Neural cell (in vitro differentiated cells): ENCODE results near the gene WDR38.

Experiments used
- CTCF ChIP-seq: fragments of 450-650 bp; IDR thresholded peaks from 2 replicates; pipeline ENCODE4 v1.5.1; 2014; ENCODE audit warnings: antibody characterized with exemption, mild to moderate bottlenecking, moderate library complexity; ENCODE audit not compliant: poor library complexity, severe bottlenecking
- EP300 ChIP-seq: fragments of 450-650 bp; conservative IDR thresholded peaks from 2 replicates; pipeline ENCODE4 v1.6.1; 2014; ENCODE audit warnings: antibody characterized with exemption, mild to moderate bottlenecking, moderate library complexity; ENCODE audit not compliant: poor library complexity, severe bottlenecking
- EZH2 ChIP-seq: fragments of 200-600, 300-800 bp; shearing (Covaris generic), sonication (generic); IDR thresholded peaks from 2 replicates; pipeline ENCODE4 v1.6.1; 2014; ENCODE audit warnings: antibody characterized with exemption, low read length, borderline replicate concordance, mild to moderate bottlenecking; ENCODE audit not compliant: insufficient read depth, poor library complexity, severe bottlenecking
- MXI1 ChIP-seq: fragments of 450-650 bp; conservative IDR thresholded peaks from 2 replicates; pipeline ENCODE4 v1.6.1; 2014; ENCODE audit warnings: antibody characterized with exemption, mild to moderate bottlenecking; ENCODE audit not compliant: poor library complexity, severe bottlenecking
- POLR2AphosphoS5 ChIP-seq: IDR thresholded peaks from 2 replicates; pipeline ENCODE4 v1.6.1; 2012
- RAD21 ChIP-seq: fragments of 450-650 bp; conservative IDR thresholded peaks from 2 replicates; pipeline ENCODE4 v1.6.1; 2014; ENCODE audit warnings: antibody characterized with exemption, mild to moderate bottlenecking, moderate library complexity
- SMC3 ChIP-seq: fragments of 450-650 bp; conservative IDR thresholded peaks from 2 replicates; pipeline ENCODE4 v1.6.1; 2014; ENCODE audit warnings: antibody characterized with exemption, mild to moderate bottlenecking, moderate library complexity; ENCODE audit not compliant: poor library complexity
- TAF1 ChIP-seq: IDR thresholded peaks from 2 replicates; pipeline ENCODE4 v1.6.1; 2012; ENCODE audit warnings: low read depth
- TF ChIP-seq, protein P1 (sequence below): IDR thresholded peaks from 2 replicates; pipeline ENCODE4 v1.6.1; 2012; ENCODE audit warnings: borderline replicate concordance

DNA sequence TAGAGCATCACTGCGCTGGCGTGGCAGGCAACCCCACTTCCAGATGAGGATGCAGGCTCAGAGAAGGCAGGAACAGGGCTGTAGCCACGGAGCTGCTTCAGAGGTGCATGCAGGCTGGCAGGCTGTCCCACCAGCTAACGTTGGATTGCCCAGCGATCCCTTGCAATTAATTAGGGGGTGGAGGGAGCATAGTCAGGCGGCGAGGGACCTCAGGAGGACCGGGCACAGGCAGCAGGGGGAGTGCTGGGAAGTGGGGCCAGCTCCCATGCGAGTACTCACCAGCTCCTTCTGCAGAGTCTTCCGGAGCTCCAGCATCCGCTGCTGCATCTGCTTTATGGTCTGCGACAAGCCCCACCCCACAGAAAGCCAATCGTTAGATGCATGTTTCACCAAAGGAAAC, 29.0 kb downstream of the WDR38 start:
- TF ChIP-seq, protein P1, sequence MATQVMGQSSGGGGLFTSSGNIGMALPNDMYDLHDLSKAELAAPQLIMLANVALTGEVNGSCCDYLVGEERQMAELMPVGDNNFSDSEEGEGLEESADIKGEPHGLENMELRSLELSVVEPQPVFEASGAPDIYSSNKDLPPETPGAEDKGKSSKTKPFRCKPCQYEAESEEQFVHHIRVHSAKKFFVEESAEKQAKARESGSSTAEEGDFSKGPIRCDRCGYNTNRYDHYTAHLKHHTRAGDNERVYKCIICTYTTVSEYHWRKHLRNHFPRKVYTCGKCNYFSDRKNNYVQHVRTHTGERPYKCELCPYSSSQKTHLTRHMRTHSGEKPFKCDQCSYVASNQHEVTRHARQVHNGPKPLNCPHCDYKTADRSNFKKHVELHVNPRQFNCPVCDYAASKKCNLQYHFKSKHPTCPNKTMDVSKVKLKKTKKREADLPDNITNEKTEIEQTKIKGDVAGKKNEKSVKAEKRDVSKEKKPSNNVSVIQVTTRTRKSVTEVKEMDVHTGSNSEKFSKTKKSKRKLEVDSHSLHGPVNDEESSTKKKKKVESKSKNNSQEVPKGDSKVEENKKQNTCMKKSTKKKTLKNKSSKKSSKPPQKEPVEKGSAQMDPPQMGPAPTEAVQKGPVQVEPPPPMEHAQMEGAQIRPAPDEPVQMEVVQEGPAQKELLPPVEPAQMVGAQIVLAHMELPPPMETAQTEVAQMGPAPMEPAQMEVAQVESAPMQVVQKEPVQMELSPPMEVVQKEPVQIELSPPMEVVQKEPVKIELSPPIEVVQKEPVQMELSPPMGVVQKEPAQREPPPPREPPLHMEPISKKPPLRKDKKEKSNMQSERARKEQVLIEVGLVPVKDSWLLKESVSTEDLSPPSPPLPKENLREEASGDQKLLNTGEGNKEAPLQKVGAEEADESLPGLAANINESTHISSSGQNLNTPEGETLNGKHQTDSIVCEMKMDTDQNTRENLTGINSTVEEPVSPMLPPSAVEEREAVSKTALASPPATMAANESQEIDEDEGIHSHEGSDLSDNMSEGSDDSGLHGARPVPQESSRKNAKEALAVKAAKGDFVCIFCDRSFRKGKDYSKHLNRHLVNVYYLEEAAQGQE: no peak
- TF ChIP-seq EZH2: no peak
- TF ChIP-seq CTCF: no peak
- no peak for TF ChIP-seq MXI1
- no peak for TF ChIP-seq POLR2AphosphoS5
- TF ChIP-seq EP300: no peak
- TF ChIP-seq TAF1: no peak
- no peak for TF ChIP-seq SMC3
- no peak for TF ChIP-seq RAD21
